ENCODE results near the gene MMP17.

Gene MMP17

DNA sequence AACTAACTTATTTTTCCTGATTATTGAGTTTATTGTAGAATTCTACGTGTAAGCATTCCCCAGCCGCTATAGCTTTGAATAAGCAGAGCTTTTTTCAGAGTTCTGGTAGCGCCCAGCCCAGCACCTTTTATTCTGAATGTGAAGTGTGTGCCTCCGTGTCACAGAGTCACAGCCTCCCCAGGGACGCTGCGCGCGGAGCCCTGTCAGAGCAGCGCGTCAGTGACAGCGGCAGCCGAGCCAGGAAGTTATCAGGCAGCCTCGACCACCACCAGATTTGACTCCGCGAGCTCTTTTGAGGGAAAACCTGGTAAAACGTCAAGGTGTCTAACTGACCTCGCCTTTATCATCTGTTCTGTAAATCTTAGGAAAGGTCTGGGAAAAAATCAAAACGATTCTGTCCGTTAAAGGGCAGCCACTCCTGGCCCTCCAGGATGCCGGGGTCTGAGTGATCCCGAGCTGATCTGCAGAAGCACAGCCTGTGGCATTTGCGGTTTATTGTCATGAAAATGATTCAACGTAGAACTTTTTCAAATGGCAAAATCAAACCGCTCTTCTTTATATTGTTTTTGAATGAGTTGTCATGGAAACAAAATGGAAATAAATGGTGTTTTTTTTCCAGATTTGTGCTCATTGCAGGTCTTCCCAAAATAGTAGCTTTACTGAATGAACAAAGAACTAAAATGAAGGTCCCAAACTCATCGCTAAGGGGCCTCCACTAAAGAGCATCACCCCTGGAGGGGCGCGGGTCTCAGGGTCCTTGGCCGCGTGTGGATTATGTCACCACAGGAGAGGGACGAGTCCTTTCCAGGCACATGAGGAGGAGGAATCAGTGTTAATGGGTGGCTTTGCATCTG is 43.1 kb upstream of the MMP17 start:
- TF ChIP-seq FOXP2 (optimal IDR thresholded peaks at IDR 0.05; ENCODE audit: borderline replicate concordance, extremely low read depth, extremely low read length, insufficient read depth) (no peak), POLR2AphosphoS5 (IDR thresholded peaks at IDR 0.05; ENCODE audit: low read depth, low read length) (no peak), SIN3A (IDR thresholded peaks at IDR 0.05; ENCODE audit: borderline replicate concordance, insufficient read depth, low read length) (no peak), TAF1 (IDR thresholded peaks at IDR 0.05; ENCODE audit: borderline replicate concordance, insufficient read depth, low read length) (no peak)
- TF ChIP-seq, protein P1, sequence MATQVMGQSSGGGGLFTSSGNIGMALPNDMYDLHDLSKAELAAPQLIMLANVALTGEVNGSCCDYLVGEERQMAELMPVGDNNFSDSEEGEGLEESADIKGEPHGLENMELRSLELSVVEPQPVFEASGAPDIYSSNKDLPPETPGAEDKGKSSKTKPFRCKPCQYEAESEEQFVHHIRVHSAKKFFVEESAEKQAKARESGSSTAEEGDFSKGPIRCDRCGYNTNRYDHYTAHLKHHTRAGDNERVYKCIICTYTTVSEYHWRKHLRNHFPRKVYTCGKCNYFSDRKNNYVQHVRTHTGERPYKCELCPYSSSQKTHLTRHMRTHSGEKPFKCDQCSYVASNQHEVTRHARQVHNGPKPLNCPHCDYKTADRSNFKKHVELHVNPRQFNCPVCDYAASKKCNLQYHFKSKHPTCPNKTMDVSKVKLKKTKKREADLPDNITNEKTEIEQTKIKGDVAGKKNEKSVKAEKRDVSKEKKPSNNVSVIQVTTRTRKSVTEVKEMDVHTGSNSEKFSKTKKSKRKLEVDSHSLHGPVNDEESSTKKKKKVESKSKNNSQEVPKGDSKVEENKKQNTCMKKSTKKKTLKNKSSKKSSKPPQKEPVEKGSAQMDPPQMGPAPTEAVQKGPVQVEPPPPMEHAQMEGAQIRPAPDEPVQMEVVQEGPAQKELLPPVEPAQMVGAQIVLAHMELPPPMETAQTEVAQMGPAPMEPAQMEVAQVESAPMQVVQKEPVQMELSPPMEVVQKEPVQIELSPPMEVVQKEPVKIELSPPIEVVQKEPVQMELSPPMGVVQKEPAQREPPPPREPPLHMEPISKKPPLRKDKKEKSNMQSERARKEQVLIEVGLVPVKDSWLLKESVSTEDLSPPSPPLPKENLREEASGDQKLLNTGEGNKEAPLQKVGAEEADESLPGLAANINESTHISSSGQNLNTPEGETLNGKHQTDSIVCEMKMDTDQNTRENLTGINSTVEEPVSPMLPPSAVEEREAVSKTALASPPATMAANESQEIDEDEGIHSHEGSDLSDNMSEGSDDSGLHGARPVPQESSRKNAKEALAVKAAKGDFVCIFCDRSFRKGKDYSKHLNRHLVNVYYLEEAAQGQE (IDR thresholded peaks at IDR 0.05; ENCODE audit: insufficient read depth in 1 of 2, low read depth in 2 of 2, low read length in 2 of 2) = no peak

DNA sequence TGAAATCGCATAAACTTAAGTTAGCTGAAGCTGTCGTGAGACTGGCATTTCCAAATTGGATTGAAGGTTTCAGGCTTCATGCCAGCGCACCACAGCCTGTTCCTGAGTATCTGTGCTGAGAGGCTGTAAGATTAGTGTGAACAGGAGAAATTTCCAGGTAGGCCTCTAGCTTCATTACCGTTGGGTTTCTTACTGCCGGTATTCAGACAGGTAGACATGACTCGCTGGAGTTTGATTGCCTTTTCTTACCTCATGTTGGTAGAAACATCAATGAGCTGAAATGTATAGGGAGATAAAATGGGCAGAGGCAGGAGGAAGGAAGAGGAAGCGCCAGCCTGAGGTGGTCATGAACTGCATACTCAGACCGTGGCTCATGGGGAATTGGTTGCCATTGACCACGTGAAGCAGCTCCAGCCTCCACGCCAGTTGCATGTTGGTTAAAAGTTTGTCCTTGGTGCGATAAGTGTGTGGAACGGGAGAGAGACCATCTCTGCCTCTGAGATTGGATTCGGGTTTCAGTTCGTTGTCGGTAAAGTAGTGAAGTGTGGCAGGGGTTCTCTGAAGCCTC is 42.3 kb upstream of the MMP17 start:
- TF ChIP-seq, protein P1 (IDR thresholded peaks at IDR 0.05; ENCODE audit: insufficient read depth in 1 of 2, low read depth in 2 of 2, low read length in 2 of 2) = no peak
- TF ChIP-seq SIN3A (IDR thresholded peaks at IDR 0.05; ENCODE audit: borderline replicate concordance, insufficient read depth, low read length) (no peak), POLR2AphosphoS5 (IDR thresholded peaks at IDR 0.05; ENCODE audit: low read depth, low read length) (no peak), FOXP2 (optimal IDR thresholded peaks at IDR 0.05; ENCODE audit: borderline replicate concordance, extremely low read depth, extremely low read length, insufficient read depth) (no peak), TAF1 (IDR thresholded peaks at IDR 0.05; ENCODE audit: borderline replicate concordance, insufficient read depth, low read length) (no peak)

DNA sequence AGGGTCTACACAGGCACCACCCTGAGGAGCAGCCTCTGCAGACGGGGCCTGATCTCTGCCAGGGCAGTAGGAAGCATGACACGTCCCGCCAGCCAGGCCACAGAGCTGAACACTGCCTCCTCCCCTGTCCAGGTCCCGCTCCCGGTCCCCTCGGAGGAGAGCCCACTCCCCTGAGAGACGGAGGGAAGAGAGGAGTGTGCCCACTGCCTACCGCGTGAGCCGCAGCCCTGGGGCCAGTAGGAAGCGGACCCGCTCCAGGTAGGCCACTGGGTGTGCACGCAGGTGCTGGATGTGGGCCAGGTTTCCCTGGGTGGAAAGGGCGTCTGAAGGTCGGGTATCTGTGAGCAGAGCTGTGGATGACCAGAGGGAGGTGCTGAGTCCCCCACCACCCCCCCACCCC is 41.9 kb upstream of the MMP17 start:
- TF ChIP-seq, protein P1 (IDR thresholded peaks at IDR 0.05; ENCODE audit: insufficient read depth in 1 of 2, low read depth in 2 of 2, low read length in 2 of 2) = no peak

DNA sequence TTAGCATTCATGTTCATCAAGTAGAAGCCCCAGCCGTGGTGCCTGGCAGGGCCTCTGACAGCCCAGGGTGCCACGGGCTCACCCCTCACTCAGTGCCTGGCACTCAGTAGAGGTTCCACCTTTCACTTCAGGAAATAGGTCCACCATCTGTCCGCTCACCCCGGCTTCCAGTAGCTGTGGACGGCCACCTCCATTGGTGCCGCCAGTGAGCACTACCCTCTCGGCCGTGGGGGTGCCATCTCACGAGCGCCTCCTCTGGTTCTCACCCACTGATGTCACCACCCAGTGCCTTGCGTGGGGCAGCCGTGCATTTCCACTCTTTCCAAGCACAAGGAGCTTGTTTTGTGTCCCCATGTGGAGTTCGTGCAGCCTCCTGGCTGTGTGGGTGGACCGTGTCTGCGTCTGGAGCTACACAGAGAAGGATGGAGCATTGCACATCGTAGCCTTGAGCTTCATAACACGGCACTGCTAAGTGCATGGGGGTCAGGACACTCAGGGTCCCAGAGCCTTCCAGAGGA is 41.0 kb upstream of the MMP17 start:
- TF ChIP-seq POLR2AphosphoS5 (IDR thresholded peaks at IDR 0.05; ENCODE audit: low read depth, low read length) (no peak), FOXP2 (optimal IDR thresholded peaks at IDR 0.05; ENCODE audit: borderline replicate concordance, extremely low read depth, extremely low read length, insufficient read depth) (no peak), SIN3A (IDR thresholded peaks at IDR 0.05; ENCODE audit: borderline replicate concordance, insufficient read depth, low read length) (no peak), TAF1 (IDR thresholded peaks at IDR 0.05; ENCODE audit: borderline replicate concordance, insufficient read depth, low read length) (no peak)
- TF ChIP-seq, protein P1 (IDR thresholded peaks at IDR 0.05; ENCODE audit: insufficient read depth in 1 of 2, low read depth in 2 of 2, low read length in 2 of 2) = no peak

Measured in PFSK-1 (cell line).